NCI-H524 treated with DMSO at 0.1 percent for 48 hours (cell line): ENCODE data around the gene TNRC6A.
"Not testable (repeated sequence)": the region's sequence is repeated elsewhere in the genome, so short reads cannot be mapped to it uniquely, and the experiment has no call there.

Experiments
- DNase-seq: peaks from one replicate; lab custom pipeline; 2025; lab: John Stamatoyannopoulos, UW

TNRC6A gene

GRCh38 chr16:24729243-24729950 is at the start of gene TNRC6A:
Gene TNRC6A (plus strand): TSS chr16:24729651. CDS start chr16:24729842, 191 bp downstream.
- DNase-seq, result peak; percentile 56

GRCh38 chr16:24681793-24682192 is 47.7 kb upstream of the TNRC6A start:
- no peak for DNase-seq

- no peak for DNase-seq
Measured at GRCh38 chr16:24683250-24683649, 46.2 kb upstream of the TNRC6A start.

- DNase-seq, result no peak
Measured at GRCh38 chr16:24683847-24684493, 45.5 kb upstream of the TNRC6A start.

GRCh38 chr16:24685539-24686432 is 43.7 kb upstream of the TNRC6A start:
- no peak for DNase-seq

GRCh38 chr16:24686678-24687077 is 42.8 kb upstream of the TNRC6A start:
- no peak for DNase-seq

- DNase-seq, result no peak
Measured at GRCh38 chr16:24688359-24688758, 41.1 kb upstream of the TNRC6A start.

GRCh38 chr16:24689128-24689527 is 40.3 kb upstream of the TNRC6A start:
- DNase-seq, result no peak

- no peak for DNase-seq
Measured at GRCh38 chr16:24692854-24693253, 36.6 kb upstream of the TNRC6A start.

- no peak for DNase-seq
Measured at GRCh38 chr16:24694931-24695330, 34.5 kb upstream of the TNRC6A start.

- DNase-seq, result no peak
Measured at GRCh38 chr16:24696699-24697098, 32.8 kb upstream of the TNRC6A start.

GRCh38 chr16:24698308-24698707 is 31.1 kb upstream of the TNRC6A start:
- DNase-seq, result no peak

- no peak for DNase-seq
Measured at GRCh38 chr16:24699151-24699723, 30.2 kb upstream of the TNRC6A start.

- DNase-seq, result no peak
Measured at GRCh38 chr16:24700549-24701392, 28.7 kb upstream of the TNRC6A start.

- DNase-seq, result no peak
Measured at GRCh38 chr16:24701521-24701951, 27.9 kb upstream of the TNRC6A start.

GRCh38 chr16:24707760-24708159 is 21.7 kb upstream of the TNRC6A start:
- DNase-seq, result not testable (repeated sequence)

GRCh38 chr16:24713379-24713778 is 16.1 kb upstream of the TNRC6A start:
- DNase-seq, result no peak

GRCh38 chr16:24717411-24717810 is 12.0 kb upstream of the TNRC6A start:
- no peak for DNase-seq

GRCh38 chr16:24718967-24719521 is 10.4 kb upstream of the TNRC6A start:
- no peak for DNase-seq

- DNase-seq, result no peak
Measured at GRCh38 chr16:24721830-24722238, 7.6 kb upstream of the TNRC6A start.

GRCh38 chr16:24723663-24724062 is 5.8 kb upstream of the TNRC6A start:
- DNase-seq, result no peak
